Vagina (tissue), 2 donors: ENCODE results near the gene MACROD2. TPM values are rescaled to one million over a fixed set of nuclear protein-coding genes. Genes with fewer than 3 reads are reported as not detected.

Experiments used
- DNase-seq, 2 donors: peaks; one replicate each; pipeline ENCODE4 v3.0.0-alpha.2; 2017; ENCODE audit errors: extremely low spot score in 2 of 2
- H3K27ac ChIP-seq: fragments of 200-600 bp; sonication (generic); one replicate; pipeline ENCODE4 v1.5.1; 2019
- H3K27me3 ChIP-seq: fragments of 200-600 bp; sonication (generic); one replicate; pipeline ENCODE4 v1.5.1; 2019
- H3K36me3 ChIP-seq, 2 donors: fragments of 200-600 bp; sonication (generic); one replicate each; pipeline ENCODE4 v1.5.1; 2017 to 2019
- H3K4me1 ChIP-seq: fragments of 200-600 bp; sonication (generic); one replicate; pipeline ENCODE4 v1.5.1; 2019
- H3K4me3 ChIP-seq, 2 donors: fragments of 200-600 bp; sonication (generic); 1 replicate in 1 of 2; 2 replicates in 1 of 2; pipeline ENCODE4 v1.5.1; 2016 to 2019
- H3K9me3 ChIP-seq: fragments of 200-600 bp; sonication (generic); one replicate; pipeline ENCODE4 v1.5.1; 2019
- CTCF ChIP-seq, 3 experiments: fragments of 450-650 bp in 2 of 3; fragments of 200-600 bp in 1 of 3; sonication (generic) in 1 of 3; IDR thresholded peaks; one replicate each; pipeline ENCODE4 v1.5.1; 2017 to 2019; ENCODE audit warnings: antibody characterized with exemption in 3 of 3, mild to moderate bottlenecking in 2 of 3, moderate library complexity in 2 of 3
- POLR2A ChIP-seq, 2 donors: fragments of 450-650 bp; IDR thresholded peaks; one replicate each; pipeline ENCODE4 v1.6.1; 2017; ENCODE audit warnings: antibody characterized with exemption in 2 of 2, mild to moderate bottlenecking in 2 of 2, moderate library complexity in 2 of 2
- POLR2AphosphoS5 ChIP-seq, 2 donors: sonication (generic); formaldehyde crosslinking; IDR thresholded peaks; one replicate each; pipeline ENCODE4 v1.9.0; 2017; ENCODE audit warnings: antibody characterized with exemption in 2 of 2, mild to moderate bottlenecking in 2 of 2, low read depth in 1 of 2; ENCODE audit not compliant: insufficient read depth in 1 of 2
- intact Hi-C: fragments of 100-400 bp; cut with DNase I; formaldehyde crosslinking; loops from one replicate; pipeline ENCODE4 v1.15.1; 2023
- total RNA-seq: library from RNA; depleted of rRNA; stranded (reverse); fragments of >200 nt; gene quantifications from one replicate; pipeline ENCODE4 v1.2.3, GENCODE V29; 2016

The MACROD2 gene
- 12.5 TPM for total RNA-seq

GRCh38 chr20:13995086-13995665 lies at the start of gene MACROD2:
MACROD2 (plus strand) TSS chr20:13995516.
- peaks cover 7% of the 10 kb centered on the region for H3K4me1 ChIP-seq
- TF ChIP-seq CTCF (IDR thresholded peaks at IDR 0.05) (peak in 1 of 3 experiments; percentile 7), POLR2AphosphoS5 (IDR thresholded peaks at IDR 0.05; ENCODE audit: insufficient read depth in 1 of 2, low read depth in 1 of 2) (peak; percentile 70 to 79), POLR2A (IDR thresholded peaks at IDR 0.05) (peak in 1 of 2 donors; percentile 18)
- H3K27ac ChIP-seq = peak within 1 kb of the TSS; percentile 45
- no peaks in the 10 kb centered on the region for H3K27me3 ChIP-seq
- H3K4me3 ChIP-seq = peak within 1 kb of the TSS; percentile 67 to 94
- H3K36me3 ChIP-seq = no peaks in the 10 kb centered on the region
- no peaks in the 10 kb centered on the region for H3K9me3 ChIP-seq
- intact Hi-C loops = no loop called here
- DNase-seq = peak in 1 of 2 donors; percentile 90

GRCh38 chr20:13947719-13948118 lies 47.6 kb upstream of the MACROD2 start:
- no peak for DNase-seq
- H3K27me3 ChIP-seq = no peaks in the 10 kb centered on the region
- no peak overlapping the region for H3K4me3 ChIP-seq
- no peaks in the 10 kb centered on the region for H3K36me3 ChIP-seq
- TF ChIP-seq POLR2A (IDR thresholded peaks at IDR 0.05) (no peak), CTCF (IDR thresholded peaks at IDR 0.05) (no peak), POLR2AphosphoS5 (IDR thresholded peaks at IDR 0.05; ENCODE audit: insufficient read depth in 1 of 2, low read depth in 1 of 2) (no peak)
- H3K9me3 ChIP-seq = no peaks in the 10 kb centered on the region
- H3K27ac ChIP-seq = no peak overlapping the region
- intact Hi-C loops = no loop called here
- H3K4me1 ChIP-seq = no peaks in the 10 kb centered on the region

GRCh38 chr20:13953227-13953626 lies 42.1 kb upstream of the MACROD2 start:
- H3K27me3 ChIP-seq = no peaks in the 10 kb centered on the region
- H3K9me3 ChIP-seq = no peaks in the 10 kb centered on the region
- no peak for DNase-seq
- H3K4me1 ChIP-seq = no peaks in the 10 kb centered on the region
- no peak overlapping the region for H3K4me3 ChIP-seq
- intact Hi-C loops = no loop called here
- H3K36me3 ChIP-seq = no peaks in the 10 kb centered on the region
- no peak overlapping the region for H3K27ac ChIP-seq
- TF ChIP-seq CTCF (IDR thresholded peaks at IDR 0.05) = no peak

- intact Hi-C loops = no loop called here
- Histone ChIP-seq H3K27ac (no peak overlapping the region), H3K36me3 (no peaks in the 10 kb centered on the region), H3K4me1 (no peaks in the 10 kb centered on the region), H3K9me3 (no peaks in the 10 kb centered on the region), H3K4me3 (no peak overlapping the region), H3K27me3 (no peaks in the 10 kb centered on the region)
- no peak for DNase-seq
- TF ChIP-seq POLR2A (IDR thresholded peaks at IDR 0.05) (no peak), POLR2AphosphoS5 (IDR thresholded peaks at IDR 0.05; ENCODE audit: insufficient read depth in 1 of 2, low read depth in 1 of 2) (no peak), CTCF (IDR thresholded peaks at IDR 0.05) (no peak)
Measured at GRCh38 chr20:13960119-13960518, 35.2 kb upstream of the MACROD2 start.

GRCh38 chr20:13960525-13960924 lies 34.8 kb upstream of the MACROD2 start:
- Histone ChIP-seq H3K27ac (no peak overlapping the region), H3K36me3 (no peaks in the 10 kb centered on the region), H3K9me3 (no peaks in the 10 kb centered on the region), H3K4me3 (no peak overlapping the region), H3K27me3 (no peaks in the 10 kb centered on the region), H3K4me1 (no peaks in the 10 kb centered on the region)
- TF ChIP-seq POLR2A (IDR thresholded peaks at IDR 0.05) (no peak), POLR2AphosphoS5 (IDR thresholded peaks at IDR 0.05; ENCODE audit: insufficient read depth in 1 of 2, low read depth in 1 of 2) (no peak), CTCF (IDR thresholded peaks at IDR 0.05) (no peak)
- intact Hi-C loops = no loop called here
- DNase-seq = no peak
